Esophagus muscularis mucosa (tissue), 3 donors: ENCODE results near the gene FANCC.

ENCODE experiments used
- CTCF ChIP-seq, 3 experiments: fragments of 200-600 bp in 2 of 3; fragments of 450-650 bp in 1 of 3; sonication (generic) in 2 of 3; IDR thresholded peaks; one replicate each; pipeline ENCODE4 v1.5.1; 2017 to 2019; ENCODE audit warnings: antibody characterized with exemption in 3 of 3, mild to moderate bottlenecking in 2 of 3, moderate library complexity in 1 of 3
- EP300 ChIP-seq: sonication (generic); formaldehyde crosslinking; IDR thresholded peaks from one replicate; pipeline ENCODE4 v1.6.1; 2017; ENCODE audit warnings: antibody characterized with exemption

GRCh38 chr9:95128177-95128524 lies 189.4 kb downstream of the FANCC start:
- TF ChIP-seq CTCF (IDR thresholded peaks at IDR 0.05): no peak
- TF ChIP-seq EP300: no peak
